Ramos (cell line): ENCODE results near the gene INPP5D.

Source experiments
- in situ Hi-C: fragments of 300-500 bp; cut with MboI; formaldehyde crosslinking; loops from one replicate; pipeline ENCODE4 v1.14.3; 2022; ENCODE audit warnings: low sequenced_read_pairs; ENCODE audit not compliant: unreplicated experiment

Gene INPP5D

DNA sequence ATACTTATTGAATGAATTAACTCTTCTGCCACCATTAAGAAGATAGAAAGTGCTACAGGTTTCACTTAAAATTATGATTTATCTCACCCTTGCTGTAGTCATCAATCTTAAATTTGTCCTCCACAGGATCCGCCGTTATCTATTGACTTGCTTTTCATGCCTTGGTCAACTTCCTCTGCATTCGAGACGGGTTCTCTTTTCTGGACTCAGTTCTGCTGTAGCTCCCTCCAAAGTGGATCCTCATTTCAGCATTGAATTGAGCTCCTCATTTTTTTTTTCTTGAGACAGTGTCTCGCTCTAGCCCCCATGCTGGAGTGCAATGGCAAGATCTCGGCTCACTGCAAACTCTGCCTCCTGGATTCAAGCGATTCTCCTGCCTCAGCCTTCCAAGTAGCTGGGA lies 27.6 kb downstream of the INPP5D start:
- in situ Hi-C loops, result loop anchor here (25.0 kb wide), 1 partner anchor 275 kb away; the partner anchor contains the start of gene DGKD

- in situ Hi-C loops, result loop anchor here (25.0 kb wide), 1 partner anchor 273 kb away; the partner anchor contains the start of gene DGKD
Observed at GRCh38 chr2:233088972-233089345, 28.8 kb downstream of the INPP5D start.

DNA sequence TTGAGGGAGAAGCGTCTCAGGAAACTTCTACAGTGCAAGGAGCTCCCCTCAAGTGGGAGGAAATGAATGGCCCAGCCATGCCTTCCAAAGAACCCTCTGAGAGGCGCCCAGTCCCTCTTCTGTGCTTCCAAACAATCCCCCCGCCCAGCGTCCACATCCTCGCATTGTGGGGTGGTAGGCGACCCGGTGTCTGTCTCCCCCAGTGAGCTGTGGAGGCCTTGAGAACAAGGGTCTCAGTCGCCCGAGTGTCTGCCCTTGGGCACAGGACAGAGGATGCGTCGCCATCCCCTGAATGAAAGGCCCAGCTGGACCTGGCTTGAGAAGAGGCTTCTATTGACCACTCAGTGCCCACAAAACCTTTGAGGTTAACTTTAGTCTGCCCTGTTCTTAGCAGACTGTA lies 29.7 kb downstream of the INPP5D start:
- in situ Hi-C loops, result loop anchor here (25.0 kb wide), 1 partner anchor 272 kb away; the partner anchor contains the start of gene DGKD

DNA sequence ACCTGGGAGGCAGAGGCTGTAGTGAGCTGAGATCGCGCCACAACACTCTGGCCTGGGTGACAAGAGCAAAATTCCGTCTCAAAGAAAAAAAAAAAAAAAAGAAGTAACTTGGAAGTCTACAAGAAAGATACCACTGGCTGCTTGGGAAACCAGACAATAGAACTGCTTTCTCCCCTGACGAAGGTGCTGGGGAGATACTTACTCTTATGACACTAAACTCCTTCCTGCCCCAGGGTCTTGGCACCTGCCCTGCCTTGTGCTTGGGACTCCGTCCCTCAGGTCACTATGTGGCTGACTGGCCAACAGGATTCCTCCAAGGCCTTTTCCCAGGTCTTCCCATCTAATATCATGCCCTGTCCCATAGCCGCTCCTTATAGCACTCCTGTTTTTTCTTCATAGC lies 30.7 kb downstream of the INPP5D start:
- in situ Hi-C loops, result loop anchor here (25.0 kb wide), 1 partner anchor 271 kb away; the partner anchor contains the start of gene DGKD

DNA sequence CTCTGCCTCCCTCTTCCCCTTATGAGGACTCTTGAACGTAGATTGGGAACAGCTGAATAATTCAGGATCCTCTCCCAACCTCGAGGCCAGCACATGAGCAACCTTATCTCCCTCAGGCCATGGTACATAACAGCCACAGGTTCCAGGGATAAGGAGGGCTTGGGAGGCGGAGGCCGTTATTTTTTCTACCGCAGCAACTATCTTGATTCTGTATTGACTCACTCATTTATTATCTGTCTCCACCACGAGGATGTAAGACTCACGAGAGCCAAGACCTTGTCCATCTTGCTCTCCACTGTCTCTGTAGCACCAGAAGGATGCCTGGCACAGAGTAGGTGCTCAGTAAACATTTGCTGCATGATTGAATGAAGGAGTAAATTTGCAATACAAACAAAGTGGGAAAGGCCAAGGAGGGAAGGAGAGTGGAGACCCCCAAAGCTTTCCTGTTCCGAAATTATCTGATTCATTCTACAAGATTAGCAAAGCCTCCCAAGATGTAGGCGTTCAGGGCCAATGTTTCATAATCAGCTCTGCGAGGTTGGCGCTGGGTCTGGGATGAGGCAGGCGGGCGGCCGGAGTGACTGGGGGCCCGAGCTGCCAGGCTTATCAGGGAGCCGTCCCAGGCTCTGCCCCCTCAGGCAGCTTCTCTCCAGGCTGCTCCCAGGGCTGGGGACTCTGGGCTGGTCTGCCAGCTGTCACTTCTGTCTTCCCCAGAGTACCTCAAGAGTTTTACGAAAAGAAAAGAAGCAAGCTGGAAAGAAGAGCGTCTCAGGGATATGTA lies 31.6 kb downstream of the INPP5D start:
- in situ Hi-C loops, result loop anchor here (25.0 kb wide), 1 partner anchor 271 kb away; the partner anchor contains the start of gene DGKD

GRCh38 chr2:233092432-233093165 lies 32.5 kb downstream of the INPP5D start:
- in situ Hi-C loops, result loop anchor here (25.0 kb wide), 1 partner anchor 270 kb away; the partner anchor contains the start of gene DGKD

DNA sequence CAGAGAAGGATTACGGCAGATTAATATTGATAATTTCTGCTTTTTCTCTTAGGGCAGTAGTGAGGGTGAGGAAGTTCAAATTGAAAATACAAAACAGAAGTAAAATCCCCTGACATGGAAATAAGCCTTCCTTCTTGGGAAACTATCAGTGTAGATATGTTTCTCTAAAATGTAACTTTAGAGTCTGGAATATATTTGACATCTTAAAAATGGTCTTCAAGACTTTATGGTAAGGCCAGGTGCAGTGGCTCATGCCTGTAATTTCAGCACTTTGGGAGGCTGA lies 33.0 kb downstream of the INPP5D start:
- in situ Hi-C loops, result loop anchor here (25.0 kb wide), 1 partner anchor 269 kb away; the partner anchor contains the start of gene DGKD

GRCh38 chr2:233093721-233094120 lies 33.6 kb downstream of the INPP5D start:
- in situ Hi-C loops, result loop anchor here (25.0 kb wide), 1 partner anchor 269 kb away; the partner anchor contains the start of gene DGKD

DNA sequence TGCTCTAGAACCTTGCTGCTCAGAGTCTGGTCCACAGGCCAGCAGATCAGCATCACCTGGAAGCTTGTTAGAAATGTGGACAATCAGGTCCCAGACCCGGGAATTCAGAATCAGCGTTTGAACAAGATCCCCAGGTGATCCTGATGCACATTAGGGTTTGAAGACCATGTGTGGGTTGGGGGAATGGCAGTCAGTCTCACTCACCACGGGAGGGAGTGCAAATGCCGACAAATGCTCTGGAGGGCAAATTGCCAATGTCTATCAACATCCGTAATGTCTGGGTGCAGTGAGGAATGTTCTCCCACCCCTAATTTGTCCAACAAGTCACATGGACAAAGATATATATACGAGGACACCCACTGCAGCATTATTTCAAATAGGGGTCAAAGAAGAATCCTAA lies 34.5 kb downstream of the INPP5D start:
- in situ Hi-C loops, result loop anchor here (25.0 kb wide), 1 partner anchor 268 kb away; the partner anchor contains the start of gene DGKD

- in situ Hi-C loops, result loop anchor here (25.0 kb wide), 1 partner anchor 266 kb away; the partner anchor contains the start of gene DGKD
Observed at GRCh38 chr2:233096006-233096405, 35.9 kb downstream of the INPP5D start.

DNA sequence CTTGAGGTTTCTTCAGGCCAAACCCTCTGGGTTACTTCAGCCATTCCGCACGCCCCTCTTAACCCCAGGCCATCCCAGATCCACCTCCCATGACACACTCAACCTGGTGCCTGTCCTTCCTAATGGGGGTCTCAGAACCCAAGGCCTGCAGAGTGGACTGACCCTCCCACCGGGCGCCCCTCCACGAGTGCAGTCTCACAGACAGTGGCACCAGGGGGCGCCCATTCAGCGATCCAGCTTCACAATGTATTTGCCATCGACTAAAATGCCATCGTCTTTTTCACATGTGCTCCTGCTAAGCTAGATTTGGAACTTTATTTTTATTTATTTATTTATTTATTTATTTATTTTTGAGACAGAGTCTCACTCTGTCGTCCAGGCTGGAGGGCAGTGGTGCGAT lies 38.5 kb downstream of the INPP5D start:
- in situ Hi-C loops, result loop anchor here (25.0 kb wide), 1 partner anchor 264 kb away; the partner anchor contains the start of gene DGKD

DNA sequence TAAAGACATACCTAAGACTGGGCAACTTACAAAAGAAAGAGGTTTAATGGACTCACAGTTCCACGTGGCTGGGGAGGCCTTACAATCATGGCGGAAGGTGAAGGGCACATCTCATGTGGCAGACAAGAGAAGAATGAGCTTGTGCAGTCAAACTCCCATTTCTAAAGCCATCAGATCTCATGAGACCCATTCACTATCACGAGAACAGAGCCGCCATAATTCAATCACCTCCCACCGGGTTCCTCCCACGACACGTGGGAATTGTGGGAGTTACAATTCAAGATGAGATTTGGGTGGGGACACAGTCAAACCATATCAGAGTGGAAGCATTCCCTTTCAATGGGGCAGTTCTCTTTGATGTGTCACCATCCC lies 39.7 kb downstream of the INPP5D start:
- in situ Hi-C loops, result loop anchor here (25.0 kb wide), 1 partner anchor 262 kb away; the partner anchor contains the start of gene DGKD

DNA sequence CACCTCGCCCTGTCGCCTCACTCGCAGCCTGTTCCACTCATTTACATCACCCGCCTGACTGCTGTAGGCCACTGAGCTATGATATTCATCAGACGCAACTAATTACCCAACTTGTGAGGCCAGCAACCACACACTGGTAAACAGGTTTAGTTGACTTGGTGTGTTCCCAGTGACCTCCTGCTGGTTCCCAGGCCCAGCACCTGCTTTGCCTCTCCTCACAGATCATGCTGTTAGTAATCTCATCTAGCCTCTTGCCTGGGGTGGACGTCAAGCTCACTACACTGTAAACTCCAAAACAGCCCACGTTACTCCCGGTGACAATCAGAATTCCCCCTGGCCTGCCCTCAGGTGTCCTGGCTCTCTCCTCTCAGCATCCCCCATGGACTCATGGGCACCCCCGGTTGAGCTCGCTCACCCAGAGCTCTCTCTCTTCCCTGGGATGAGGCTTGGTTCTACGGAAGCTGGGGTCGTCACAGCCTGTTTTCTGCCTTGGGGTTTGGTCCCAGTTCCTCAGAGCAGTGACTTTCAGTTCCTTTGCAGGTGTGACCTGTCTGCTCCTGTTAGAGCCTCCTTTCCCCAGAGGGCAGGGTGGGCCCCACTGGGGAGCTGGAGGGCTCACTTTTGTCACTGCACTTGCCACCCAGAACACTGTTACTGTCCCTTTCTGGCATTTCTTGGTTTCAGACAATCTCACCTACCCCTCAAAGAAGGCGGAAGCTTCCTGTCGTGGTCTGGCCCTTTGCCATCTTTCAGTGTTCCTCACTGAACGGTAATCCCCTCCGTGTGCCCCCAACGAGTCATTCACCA lies 40.3 kb downstream of the INPP5D start:
- in situ Hi-C loops, result no loop called here

DNA sequence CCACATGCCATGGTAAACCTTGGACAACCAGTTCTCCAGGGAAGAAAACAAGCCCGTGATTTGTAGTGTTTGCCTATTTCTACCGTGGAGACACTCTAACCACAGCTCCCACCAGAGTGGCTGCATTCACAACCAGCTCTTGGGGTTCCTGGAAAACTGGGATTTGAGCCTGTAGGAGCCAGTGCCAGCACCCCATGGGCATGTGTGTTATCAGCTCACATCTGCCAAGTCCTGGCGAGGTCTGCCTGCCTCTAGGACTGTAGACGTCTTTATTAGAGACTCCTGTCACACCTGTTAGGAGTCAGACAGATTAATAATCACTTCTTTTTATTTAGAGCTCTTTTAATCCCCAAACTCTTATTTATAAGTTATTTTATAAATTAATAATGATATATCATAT lies 41.0 kb downstream of the INPP5D start:
- in situ Hi-C loops, result no loop called here

DNA sequence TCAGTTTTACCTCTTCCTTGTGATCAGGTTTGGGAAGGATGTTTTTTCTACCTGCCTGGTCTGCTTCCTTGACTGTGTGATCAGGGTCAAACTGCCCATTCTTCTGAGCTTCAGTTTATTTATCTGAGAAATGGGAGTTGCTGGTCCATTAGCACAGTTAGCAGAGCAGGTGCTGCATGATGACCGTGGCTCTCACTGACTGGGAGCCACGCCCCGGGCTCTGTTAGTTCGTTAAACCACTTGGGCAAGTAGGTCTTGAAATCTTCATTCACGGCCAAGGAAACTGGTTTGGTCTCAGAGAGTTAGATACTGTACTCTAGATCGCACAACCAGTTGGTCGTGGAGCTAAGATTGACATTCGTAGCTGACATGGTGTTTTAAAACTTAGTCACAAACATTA lies 41.7 kb downstream of the INPP5D start:
- in situ Hi-C loops, result no loop called here

DNA sequence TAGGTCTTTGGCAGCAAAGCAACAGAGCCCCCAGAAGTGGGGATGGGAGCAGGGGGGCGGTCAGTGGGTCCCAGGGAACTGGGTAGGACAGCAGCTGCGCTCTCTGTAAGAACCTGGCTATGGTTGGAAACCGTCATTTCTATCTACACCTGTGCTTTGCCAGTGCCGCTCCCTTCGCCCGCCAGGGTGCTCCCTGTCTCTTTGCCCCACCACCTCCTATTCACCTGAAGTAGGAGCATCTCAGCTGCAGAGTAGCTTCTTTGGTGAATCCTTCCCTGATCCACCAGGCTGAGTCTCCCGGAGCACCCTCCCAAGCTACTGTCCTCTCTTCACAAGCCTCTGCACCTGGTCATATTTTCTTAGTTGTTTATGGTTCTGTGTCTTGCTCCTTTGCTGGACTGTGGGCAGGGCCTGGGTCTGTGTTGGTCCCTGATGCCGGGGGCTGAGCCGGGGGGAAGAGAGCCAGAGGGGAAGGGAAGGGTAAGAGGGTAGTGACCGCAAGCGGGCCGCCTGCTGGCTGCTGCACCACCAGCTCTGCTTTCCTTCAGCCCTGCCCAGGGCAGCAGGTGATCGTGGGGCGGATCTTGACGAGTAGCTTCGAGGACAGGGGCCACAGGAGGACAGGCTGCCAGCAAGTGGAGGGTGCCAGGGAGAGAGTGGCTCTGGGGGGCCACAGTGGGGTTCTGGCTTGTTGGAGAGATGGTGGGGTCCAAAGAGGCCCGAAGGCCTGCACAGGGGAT lies 45.2 kb downstream of the INPP5D start:
- in situ Hi-C loops, result no loop called here

DNA sequence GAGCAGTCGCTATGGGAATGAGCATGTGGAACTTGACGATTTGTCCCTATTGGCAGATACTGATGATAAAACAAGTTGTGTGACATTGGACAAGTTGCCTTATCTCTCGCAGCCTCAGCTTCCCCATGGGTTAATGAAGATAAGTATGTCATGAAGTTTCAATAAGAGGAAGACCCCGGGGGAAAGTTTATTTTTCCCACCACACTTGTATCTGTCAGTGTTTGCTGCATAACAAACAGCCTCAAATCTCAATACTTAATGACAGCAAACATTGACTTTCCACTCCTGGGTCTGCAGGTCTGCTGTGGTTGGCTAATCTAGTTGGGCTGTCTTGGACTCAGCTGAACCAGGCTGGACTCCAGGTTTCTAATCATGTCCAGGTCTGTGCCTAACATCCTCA lies 45.8 kb downstream of the INPP5D start:
- in situ Hi-C loops, result no loop called here

DNA sequence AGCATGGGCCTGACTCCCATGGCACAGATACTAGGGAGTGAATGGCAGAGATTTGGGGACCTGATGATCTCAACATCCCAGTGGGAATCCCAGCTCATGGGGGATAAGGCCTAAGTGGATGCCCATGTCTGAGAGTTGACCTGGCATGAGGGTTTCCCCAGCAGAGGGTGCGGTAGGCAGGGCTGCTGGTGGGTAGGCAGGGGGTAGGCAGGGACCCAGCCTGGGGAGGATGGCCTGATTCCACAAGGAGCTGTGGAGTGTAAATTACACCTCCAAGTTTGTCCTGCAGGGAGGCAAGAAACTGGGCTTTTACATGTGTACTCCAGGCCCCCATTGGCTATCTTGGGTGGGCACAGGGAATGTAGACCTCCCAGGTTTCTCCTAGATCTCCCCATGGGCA lies 46.9 kb downstream of the INPP5D start:
- in situ Hi-C loops, result no loop called here

DNA sequence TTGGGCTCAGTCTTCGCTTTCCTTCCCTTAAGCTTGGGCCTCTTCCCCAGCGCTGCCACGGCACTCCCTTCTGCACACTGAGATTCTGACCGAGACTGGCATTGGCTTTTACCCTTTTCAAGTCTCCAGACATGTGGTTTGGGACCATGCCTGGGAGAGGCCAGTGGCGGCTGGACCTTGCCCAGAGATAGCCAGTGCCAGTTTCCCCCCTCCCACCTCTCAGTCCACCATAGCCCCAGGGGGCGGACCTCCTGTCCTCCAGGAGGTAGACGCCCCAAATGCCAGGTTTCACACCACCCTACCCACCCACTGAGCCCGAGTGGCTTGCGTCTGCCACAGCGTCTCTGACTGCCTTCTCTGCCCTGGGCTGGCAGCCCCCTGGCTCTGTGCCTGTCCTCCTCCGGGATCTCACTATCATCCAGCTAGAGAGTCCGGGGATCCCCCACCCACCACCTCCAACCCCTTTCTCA lies 47.7 kb downstream of the INPP5D start:
- in situ Hi-C loops, result no loop called here
